AG04450 (cell line): ENCODE data around the gene PCA3. TPM values are rescaled to one million over a fixed set of nuclear protein-coding genes. Genes with fewer than 3 reads are reported as not detected.

ENCODE experiments used
- CTCF ChIA-PET: fragments of 300-600, 350-600 bp; formaldehyde crosslinking; extraction: SDS; loops from one replicate; lab custom pipeline; 2022; ENCODE audit warnings: antibody characterized with exemption, inconsistent platforms; lab: Charles Lee
- POLR2A ChIA-PET: fragments of 350-600 bp; formaldehyde crosslinking; extraction: SDS; loops from one replicate; lab custom pipeline; 2021; ENCODE audit warnings: antibody characterized with exemption, inconsistent platforms; lab: Yijun Ruan, JAX
- DNase-seq: peaks from one replicate; pipeline ENCODE4 v3.0.0-alpha.2; 2011; ENCODE audit warnings: low read depth, low spot score
- H3K27ac ChIP-seq: one replicate; pipeline ENCODE4 v1.5.1; 2012; ENCODE audit warnings: low read depth, low read length, control low read depth
- H3K27me3 ChIP-seq: one replicate; pipeline ENCODE4 v1.6.0; 2012; ENCODE audit warnings: low read length; ENCODE audit not compliant: control insufficient read depth, insufficient read depth
- H3K4me3 ChIP-seq: 2 replicates; pipeline ENCODE4 v1.5.1; 2011; ENCODE audit warnings: mild to moderate bottlenecking, low read depth, low read length, control low read depth
- H3K9me3 ChIP-seq: 2 replicates; pipeline ENCODE4 v1.5.1; 2012; ENCODE audit warnings: low read length; ENCODE audit not compliant: control insufficient read depth, insufficient read depth
- CTCF ChIP-seq: IDR thresholded peaks from 2 replicates; pipeline ENCODE4 v1.5.1; 2011; ENCODE audit warnings: low read depth, low read length, control low read depth, inconsistent platforms
- polyA plus RNA-seq: library from polyadenylated mRNA; depleted of rRNA; stranded (reverse); fragments of >200 nt; gene quantifications from 2 replicates; pipeline ENCODE4 v1.2.3, GENCODE V29; 2011

The PCA3 gene
- polyA plus RNA-seq, 1 experiment: not detected

GRCh38 chr9:76812591-76812990 lies 48.4 kb downstream of the PCA3 start:
- POLR2A ChIA-PET: no interaction called here
- Histone ChIP-seq H3K27ac (no peak overlapping the region), H3K27me3 (no peaks in the 10 kb centered on the region), H3K9me3 (no peaks in the 10 kb centered on the region), H3K4me3 (no peak overlapping the region)
- CTCF ChIA-PET: interaction anchor here (1.2 to 6.7 kb wide), 4 partner anchors 8 to 337 kb away, joined by 3 to 110 read pairs (median 65); no protein-coding TSS in a partner anchor
- no peak for TF ChIP-seq CTCF
- no peak for DNase-seq

- CTCF ChIA-PET: interaction anchor here (1.9 kb wide), 1 partner anchor 334 kb away, joined by 4 read pairs; no protein-coding TSS in a partner anchor
- POLR2A ChIA-PET: interaction anchor here (1.0 kb wide), 1 partner anchor 89 kb away, joined by 3 read pairs; the partner anchor contains the start of gene PRUNE2
- DNase-seq: peak; percentile 55
- Histone ChIP-seq H3K4me3 (no peak overlapping the region), H3K27ac (peak overlapping the region; percentile 62), H3K9me3 (no peaks in the 10 kb centered on the region), H3K27me3 (no peaks in the 10 kb centered on the region)
- no peak for TF ChIP-seq CTCF
Observed at GRCh38 chr9:76817489-76817888, 53.3 kb downstream of the PCA3 start.

- Histone ChIP-seq H3K4me3 (no peak overlapping the region), H3K27ac (peak overlapping the region; percentile 79), H3K27me3 (no peaks in the 10 kb centered on the region), H3K9me3 (no peaks in the 10 kb centered on the region)
- peak; percentile 92 for DNase-seq
- ChIA-PET CTCF (no interaction called here), POLR2A (no interaction called here)
- no peak for TF ChIP-seq CTCF
Observed at GRCh38 chr9:76818271-76818670, 54.0 kb downstream of the PCA3 start.

GRCh38 chr9:76820431-76820830 lies 56.2 kb downstream of the PCA3 start:
- H3K9me3 ChIP-seq: no peaks in the 10 kb centered on the region
- CTCF ChIA-PET: interaction anchor here (0.6 to 0.7 kb wide), 2 partner anchors 9 to 1405 kb away, joined by 3 to 5 read pairs; no protein-coding TSS in a partner anchor
- H3K27ac ChIP-seq: no peak overlapping the region
- POLR2A ChIA-PET: no interaction called here
- no peaks in the 10 kb centered on the region for H3K27me3 ChIP-seq
- DNase-seq: no peak
- no peak overlapping the region for H3K4me3 ChIP-seq
- TF ChIP-seq CTCF: no peak

- DNase-seq: no peak
- no peak for TF ChIP-seq CTCF
- Histone ChIP-seq H3K27me3 (no peaks in the 10 kb centered on the region), H3K27ac (no peak overlapping the region), H3K9me3 (0 out of 2 replicates have a peak, but pooled peaks cover 2% of the 10 kb centered on the region), H3K4me3 (no peak overlapping the region)
- POLR2A ChIA-PET: no interaction called here
- CTCF ChIA-PET: no interaction called here
Observed at GRCh38 chr9:76827296-76828080, 63.2 kb downstream of the PCA3 start.
